GM18519 (cell line): ENCODE results near the gene PKNOX2.

Experiments used
- ATAC-seq: cut with Tn5 transposase; IDR thresholded peaks from one replicate; pipeline ENCODE4 v1.9.1; 2021; ENCODE audit warnings: mild to moderate bottlenecking, moderate library complexity; ENCODE audit not compliant: unreplicated experiment, low FRiP score

PKNOX2 gene

DNA sequence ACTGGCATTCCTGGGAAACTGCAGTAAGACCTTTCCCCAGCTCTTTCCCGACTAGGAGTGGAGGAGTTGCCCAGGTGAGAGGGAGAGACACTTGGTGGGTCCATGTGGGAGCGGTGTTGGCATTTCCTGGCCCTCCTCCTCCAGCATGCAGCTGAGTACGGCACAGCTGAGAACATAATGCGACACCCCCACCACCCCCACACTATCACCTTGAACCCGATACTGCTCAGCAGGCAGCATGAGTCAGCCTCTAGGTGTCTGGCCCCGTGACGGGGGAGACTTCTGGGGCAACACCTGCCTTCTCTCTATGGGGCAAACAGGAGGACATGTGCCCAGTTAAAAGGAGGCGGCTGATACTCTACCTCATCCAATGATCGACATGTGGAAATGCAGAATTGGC is 64.4 kb downstream of the PKNOX2 start:
- no peak for ATAC-seq

DNA sequence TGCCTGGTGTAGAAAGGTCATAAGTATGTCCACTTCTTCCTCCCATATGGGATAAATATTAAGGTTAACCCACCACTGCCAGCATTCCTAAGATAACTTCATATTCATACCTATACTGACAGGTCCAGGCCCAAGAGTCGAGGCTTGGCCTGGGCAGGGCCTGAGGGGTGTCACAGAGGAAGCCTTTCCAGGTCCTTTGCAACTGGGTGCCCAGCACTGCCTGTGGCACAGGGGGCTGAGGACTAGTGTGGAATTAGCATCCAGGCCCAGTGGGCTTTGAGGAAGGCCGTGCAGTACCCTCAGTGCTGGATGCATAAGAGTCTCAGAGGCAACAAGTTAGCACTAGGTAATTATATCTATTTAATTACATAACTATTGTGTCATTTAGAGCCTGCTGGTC is 65.4 kb downstream of the PKNOX2 start:
- no peak for ATAC-seq

DNA sequence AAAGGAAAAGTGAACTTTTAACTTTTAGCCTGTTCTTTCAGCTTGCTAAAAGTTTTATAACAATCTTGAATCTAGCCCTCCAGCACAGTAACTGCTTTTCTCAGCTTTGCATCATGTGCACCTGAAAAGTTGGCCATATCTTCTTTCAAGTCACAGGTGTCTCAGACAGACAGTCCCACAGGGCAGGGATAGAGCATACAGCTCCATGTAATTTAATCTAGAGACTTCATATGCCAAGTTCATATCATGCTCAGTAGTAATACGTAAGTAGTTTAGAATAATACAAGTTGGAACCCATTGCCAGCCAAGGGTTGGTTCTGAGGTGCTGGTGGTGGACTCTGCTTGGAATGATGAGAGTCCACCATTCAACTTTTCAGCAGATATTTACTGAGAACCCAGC is 68.6 kb downstream of the PKNOX2 start:
- ATAC-seq = no peak

DNA sequence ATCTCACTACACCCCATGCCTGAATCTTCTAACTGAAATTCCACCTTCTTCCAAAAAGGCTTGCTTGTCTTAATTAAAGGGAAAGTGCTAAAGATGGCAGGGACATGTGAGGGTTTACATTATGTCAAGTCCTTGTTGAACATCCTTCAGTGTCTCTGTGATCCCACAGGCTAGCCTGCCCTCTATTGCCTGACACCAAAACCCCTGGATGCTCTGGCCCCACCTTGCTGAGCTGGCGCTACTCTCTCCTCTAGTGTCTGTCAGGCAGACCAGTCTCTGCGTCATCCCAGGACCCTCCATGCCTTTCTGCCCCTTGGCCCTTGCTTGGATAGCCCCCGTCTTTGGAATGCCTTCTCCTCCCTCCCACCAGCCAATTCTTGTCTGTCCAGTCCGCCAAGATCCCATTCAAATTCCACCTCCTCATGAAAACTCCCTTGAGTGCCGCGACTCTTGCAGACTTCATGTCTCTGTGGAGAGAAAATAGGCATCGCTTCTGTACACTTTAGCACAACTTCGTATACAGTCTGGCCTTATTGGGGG is 69.3 kb downstream of the PKNOX2 start:
- no peak for ATAC-seq

DNA sequence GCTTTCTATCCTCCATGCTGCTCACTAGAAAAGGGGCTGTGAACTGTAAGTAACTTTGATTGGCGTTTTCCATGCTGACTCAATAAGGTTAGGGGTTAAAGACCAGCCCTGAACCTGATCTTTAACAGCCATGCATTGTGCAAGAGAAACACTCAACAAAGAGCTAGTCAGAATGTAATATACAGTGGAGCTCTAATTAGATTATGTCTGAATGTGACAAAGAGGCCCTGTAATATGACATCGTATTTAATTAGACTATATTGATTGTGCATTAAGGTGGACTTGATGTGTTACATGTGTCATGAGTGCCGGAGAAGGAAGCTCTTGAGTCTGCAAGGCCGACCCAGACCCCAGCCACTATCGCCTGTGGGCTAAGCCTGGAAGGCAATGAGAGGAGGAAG is 70.5 kb downstream of the PKNOX2 start:
- no peak for ATAC-seq

DNA sequence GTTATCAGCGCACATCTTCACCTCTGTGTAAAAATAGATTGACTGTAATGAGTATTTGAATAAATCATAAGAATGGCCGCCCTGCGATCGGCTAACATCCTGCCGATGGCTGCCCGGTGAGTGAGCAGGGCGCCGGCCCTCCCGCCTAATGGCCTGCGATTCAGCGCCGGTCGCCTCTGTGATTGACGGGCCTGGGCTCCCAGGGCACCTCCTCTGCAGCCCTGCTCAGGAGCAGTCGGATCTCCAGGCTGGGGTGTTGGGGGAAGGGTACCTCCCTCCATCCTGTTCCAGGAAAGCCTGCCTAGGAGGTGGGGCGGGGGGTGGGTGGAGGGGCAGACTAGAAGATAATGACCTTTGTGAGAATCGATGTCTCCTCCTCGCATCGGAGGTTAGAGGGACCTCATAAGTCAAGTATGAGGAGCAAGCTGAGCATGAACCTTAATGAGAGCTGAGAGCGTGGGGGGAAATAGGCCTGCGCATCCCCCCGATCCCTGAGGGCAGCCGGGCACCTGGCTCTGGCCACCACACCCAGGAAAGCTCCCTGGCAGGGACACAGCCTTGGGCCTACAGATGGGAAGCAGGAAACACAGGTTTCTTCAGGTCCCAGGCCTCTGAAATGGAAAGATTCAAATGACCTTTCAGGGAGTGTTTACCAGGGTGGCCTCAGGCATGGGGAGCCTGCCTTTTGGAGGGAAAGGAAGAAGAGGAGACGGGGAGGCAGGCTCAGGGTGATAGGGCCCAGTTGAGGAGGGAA is 71.7 kb downstream of the PKNOX2 start:
- ATAC-seq = no peak

DNA sequence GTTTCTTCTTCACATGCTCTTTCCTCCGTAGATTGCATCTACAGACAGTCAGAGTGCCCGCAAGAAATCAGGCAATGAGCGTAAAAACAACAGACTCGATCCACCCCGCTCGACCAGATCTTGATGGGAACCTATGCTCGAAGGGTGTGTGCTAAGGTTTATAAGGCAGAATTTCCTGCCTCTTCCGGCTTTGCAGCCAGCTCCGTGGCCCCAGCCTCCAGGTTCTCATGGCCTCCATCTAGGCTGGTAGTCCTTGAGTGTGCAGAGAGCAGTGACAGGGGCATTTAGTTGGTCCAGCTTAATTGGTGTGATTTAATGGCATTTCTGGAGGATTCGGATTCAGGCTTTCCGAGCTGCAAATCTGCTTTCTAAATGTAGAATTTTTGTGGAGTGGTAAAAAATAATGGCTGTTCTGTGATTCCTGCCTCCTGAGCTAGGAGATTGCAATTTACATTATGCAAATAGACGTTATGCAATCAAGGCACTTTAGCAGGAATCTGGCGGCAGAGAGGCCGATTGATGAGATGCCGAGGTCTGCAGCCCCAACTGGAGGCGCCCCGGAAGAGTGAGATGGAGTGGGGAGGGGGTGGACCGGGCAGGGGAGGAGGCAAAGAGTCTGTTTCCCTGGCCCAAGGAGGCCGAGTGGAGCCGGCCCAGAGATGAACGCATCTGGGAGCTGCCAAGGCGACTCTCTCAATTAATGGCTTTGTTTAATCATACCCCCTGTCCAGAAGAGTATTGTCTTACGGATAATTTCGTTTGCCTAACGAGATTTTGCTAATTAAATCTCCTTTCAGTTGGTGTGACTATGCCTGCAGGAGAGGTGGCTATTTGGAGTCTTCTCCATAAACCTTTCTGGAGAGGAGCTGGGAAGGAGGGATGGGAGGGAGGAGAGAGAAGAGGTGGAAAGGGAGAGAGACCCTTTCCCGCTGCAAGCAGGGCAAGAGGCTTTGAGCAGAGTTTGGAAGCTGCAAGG is 75.3 kb downstream of the PKNOX2 start:
- no peak for ATAC-seq

DNA sequence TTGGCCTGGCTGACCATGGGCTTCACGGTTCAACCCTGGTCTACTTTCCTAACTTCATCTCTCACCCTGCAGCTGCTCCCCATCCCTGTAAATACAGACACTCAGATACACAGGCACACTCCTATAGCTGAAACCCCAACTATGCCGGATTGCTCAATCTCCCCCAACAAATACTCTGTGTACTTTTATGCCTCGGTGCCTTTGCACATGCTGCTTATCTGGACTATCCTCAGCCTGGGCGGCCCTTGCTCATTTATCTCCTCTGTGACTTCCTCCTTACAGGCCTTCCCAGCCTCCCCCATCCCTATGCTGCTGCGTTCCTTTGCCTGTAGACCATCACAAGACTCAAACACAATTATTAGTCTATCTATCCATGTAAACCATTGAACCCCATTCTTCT is 76.6 kb downstream of the PKNOX2 start:
- no peak for ATAC-seq

DNA sequence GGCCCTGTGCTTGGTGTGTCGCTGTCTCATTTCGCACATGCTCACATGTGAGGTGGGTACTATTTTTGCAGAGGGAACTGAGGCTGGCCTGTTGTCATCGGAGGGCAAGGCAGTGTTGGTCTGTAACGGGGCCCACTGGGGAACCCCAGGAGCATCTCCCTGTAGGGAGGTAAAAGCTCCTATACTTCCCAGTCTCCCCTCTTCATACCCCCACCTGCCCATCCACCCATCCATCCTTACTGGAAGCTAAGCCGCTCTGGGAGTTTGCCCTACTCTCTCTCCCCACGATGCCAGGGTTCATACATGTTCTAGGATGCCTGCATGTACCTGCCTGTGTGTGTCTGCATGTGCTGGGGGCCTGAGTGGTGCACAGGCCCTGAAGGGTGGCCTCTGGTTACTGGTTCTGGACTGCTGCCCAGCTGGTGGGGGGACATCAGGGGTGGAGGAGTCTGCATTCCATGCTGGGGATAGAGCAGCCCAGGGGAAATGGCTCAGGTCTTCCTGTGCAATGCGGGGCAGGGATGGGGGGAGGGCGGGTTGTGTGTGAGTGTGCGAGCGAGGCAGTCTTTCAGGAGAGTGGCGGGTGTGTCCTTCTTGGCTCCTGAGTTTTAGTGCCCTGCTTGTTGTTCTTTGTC is 77.7 kb downstream of the PKNOX2 start:
- ATAC-seq = no peak

DNA sequence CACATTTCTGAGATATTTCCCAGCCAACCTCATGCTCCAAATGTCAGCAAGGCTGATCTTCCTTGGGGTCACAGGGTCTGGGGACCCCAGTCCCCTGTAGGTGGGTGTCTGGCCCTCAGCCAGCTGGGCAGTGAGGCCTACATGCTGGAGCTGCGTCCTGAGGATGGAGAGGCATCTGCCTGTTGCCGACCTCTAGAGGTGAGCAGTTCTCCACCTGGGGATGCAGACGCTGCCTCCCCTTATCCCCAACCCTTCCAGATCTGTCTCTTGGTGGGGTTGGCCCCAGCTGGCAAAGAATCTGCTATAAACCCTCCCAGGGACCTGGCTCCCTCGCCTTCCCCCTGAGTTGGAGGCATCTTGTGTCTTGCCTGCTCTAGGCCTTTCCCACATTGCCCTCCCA is 79.6 kb downstream of the PKNOX2 start:
- no peak for ATAC-seq

DNA sequence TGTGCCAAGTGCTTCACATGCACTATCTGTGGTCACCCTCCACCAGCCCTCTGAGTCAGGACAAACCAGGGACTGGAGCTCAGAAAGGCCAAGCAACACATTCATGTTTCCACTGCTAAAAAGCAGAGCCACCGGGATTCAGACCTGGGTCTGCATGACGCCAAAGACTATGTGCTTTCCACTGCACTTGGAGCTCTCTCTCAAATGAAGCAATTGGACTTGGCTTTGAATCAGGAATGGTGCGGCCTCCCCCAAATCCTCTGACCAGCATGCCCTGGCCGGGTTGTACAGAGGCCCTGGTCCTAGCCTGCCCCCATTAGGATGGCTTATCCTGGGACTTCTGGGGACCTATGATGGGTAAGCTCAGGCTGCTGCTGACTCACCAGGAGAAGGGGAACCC is 80.7 kb downstream of the PKNOX2 start:
- ATAC-seq = no peak

DNA sequence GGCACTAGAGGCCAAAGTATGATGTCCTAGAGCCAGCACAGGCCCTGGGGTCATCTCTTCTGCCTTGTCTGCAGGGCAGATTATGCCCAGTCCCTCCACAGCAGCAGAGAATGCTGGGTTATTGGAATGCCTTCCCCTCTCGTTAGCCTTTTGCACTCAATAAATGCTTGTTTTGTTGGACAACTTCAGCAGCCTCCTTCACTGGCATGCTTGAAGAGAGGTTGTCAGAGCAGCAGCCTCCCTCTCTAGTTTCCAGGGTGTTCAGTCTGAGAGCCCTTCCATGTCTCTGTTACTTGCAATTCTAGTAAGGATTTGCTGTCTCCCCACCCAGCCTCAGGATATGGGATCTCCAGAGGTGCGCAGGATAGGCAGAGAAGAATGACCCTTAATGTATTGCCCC is 82.9 kb downstream of the PKNOX2 start:
- no peak for ATAC-seq

DNA sequence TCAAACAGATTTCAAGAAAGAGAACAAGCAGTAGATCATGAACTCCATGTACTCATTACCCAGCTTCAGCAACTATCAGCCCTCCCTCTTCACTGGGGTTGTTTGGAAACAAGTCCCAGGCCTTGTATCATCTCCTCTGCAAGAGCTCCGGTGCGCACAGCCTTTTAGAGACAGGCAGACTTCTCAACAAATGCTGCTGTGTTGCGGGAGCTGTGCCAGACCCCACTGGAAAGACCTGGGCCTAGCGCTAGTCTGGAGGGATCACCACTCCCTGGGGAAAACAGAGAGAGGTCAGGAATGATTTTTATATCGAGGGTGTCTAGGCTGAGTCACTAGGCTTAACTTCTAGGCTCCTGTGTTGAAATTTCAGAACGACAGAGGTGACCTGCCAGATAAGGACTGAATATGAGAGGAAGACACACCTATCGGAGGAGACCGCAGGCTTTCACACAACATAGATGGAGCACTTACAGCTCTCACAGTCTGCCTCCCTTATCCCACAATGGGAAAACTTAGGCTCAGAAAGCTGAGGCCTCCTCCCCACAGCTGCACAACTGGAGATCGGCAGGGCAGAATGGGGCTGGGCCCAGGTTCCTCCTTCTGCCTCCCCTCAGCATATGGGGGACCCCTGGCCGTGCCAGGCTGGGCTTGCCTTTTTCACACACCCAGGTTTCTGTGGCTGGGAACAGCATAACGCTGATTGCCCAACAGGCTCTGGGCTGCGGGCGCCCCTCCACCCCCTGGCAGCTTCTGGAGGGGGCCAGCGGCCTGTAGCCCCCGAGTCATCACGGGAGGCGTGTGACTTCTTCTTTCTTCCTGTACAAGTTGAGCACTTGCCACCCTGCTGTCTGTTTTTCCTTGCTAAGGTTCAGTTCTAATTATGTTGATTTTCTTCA is 86.0 kb downstream of the PKNOX2 start:
- ATAC-seq = no peak

DNA sequence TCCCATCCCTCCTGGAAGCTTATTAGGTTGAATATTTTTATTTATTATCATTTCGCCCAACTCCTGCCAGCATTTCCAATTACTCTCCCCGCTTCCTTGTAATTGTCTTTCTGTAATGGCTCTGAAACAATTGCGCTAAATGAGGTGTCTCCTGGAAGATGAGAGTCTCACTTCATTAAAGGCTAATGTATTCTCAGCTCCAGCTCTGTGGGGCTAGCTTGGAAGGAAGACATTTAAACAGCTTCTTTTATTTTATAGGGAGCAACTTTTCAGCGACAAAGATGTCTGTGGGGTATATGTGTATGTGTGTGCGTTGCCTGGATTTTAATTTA is 86.6 kb downstream of the PKNOX2 start:
- ATAC-seq = no peak

DNA sequence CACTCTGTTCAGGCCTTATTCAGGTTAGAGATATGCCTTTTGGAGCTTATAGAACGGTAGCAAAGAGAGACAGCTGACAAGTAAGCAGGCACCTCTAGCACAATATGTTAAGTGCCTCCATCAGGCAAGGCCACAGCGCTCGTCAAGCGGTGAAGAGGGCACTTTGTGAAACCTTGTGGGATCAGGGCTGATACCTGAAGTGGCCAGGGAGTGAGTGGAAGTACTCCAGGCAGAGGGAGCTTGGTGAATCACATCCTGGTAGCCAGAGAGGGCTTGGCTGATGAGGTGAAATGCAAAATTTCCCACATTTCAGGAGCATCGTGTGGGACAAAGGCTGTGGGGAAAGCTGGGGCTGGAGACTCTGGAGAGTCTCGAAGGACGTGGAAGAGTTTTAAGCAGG is 87.4 kb downstream of the PKNOX2 start:
- ATAC-seq = no peak

DNA sequence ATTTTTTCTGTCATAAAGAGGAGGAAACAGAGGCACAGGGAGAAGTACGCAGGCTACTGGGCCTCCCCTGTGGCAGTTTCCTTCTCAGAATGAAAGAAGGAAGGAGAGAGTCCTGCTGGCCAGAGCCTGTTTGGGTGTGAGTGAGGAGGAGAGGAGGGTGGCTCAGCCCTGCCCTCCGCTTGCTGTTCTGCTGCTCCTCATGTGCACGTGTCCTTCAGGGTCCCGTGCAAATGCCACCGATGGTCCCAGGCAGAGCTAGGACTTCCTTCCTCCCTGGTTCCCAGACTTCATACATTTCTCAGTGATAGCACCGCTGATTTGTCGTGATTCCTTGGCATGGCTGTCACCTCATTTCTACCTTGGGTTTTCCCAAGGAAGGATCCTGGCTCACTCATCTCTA is 88.7 kb downstream of the PKNOX2 start:
- no peak for ATAC-seq

DNA sequence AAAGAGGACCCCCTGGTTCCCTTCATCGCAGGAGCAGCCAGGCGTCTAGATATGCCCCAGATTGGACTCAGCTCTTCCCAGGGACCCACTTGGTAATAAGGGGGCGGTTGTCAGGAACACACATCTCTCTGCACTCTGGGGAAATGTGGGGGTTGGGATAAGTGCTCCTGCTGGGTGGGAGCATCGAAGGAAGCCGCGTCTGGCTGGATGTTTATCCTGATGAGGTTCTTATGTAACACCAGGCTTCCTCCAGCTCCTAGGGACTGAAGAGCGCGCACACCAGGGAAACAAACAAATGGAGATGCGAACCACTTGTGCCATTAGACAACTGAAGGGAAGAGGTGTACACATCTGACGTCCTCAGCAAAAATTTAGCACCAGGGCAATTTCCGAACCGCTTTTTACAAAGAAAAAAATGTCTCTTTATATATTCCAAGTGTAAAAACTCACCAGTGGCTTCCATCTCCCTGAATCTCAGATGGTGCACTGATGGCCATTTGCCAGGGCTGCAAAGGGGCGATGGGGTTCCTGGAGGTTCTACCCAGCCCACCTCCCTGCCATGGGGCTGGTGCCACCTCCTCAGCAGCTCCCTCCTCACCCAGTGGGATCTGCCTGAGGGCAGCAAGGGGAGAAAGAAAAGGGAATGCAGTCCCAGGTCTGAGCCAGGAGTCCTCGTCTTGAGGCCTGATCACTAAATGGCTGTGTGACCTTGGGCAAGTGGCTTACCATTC is 89.4 kb downstream of the PKNOX2 start:
- ATAC-seq = no peak

DNA sequence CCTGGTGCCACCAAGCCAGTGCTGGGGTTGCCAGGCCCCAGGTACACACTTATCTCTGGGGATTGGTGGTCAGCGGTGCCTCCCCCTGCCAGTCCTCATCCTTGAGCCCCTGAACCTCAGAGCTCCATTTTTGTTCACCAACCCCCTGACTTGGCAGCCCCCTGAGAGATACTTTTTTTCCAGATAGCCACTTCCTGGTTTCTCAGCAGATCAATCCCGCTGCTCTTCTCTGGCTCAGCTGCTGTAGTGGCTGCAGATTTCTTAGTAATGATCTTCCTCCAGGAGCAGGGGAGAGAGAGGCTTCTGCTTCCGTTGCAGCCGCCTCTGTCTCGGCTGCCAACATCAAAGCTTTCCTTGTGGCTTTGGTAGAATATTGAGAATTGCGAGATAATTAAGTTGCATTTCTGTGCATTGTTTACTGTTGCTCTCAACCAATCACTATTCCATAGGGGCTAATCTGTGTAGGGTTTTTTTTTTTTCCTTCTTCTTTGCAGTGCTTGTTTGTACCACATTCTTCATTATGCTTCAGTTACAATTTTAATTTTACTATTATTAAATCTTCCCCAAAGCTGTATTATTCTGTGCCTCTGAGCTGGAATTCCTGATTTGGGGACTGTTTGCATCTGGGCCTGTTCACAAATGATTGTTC is 92.1 kb downstream of the PKNOX2 start:
- no peak for ATAC-seq

DNA sequence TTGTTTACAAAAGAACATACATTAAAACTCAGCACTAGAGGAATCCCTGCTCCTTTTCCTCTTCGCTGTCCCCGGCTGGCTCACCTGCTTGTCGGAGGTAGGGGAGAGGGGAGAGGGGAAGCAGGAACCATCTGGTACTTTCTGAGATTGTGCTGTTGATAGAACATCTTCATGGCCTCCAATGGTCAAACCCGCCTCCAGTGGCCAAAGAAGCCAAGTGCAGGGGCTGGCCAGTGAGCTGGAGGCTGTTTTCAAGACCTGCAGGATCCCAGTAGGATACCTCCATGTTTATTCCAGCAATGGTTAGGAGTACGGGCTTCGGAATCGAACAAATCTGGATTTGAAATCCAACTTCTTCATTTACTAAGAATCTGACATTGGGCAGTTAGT is 92.6 kb downstream of the PKNOX2 start:
- no peak for ATAC-seq
